ENCODE measurements around the gene SERPINA5. TPM values are rescaled to one million over a fixed set of nuclear protein-coding genes. Genes with fewer than 3 reads are reported as not detected.
A peak's percentile ranks its signal among the peaks of the same experiment; 100 is the strongest.

The SERPINA5 gene
- total and polyA plus RNA-seq, 2 of the 13 experiments (the other 11 are each of a cell fraction or from before 2014, with no cell fraction given), result 449 to 498 TPM

GRCh38 chr14:94598816-94599655 lies 17.8 kb downstream of the SERPINA5 start (continued):
- peak; percentile 89 for TF ChIP-seq PRDM15 (CRISPR knock-in tag; IDR thresholded peaks at IDR 0.05)
- TF ChIP-seq HMG20A (CRISPR knock-in tag; IDR thresholded peaks at IDR 0.05; ENCODE audit: borderline replicate concordance), result peak; percentile 96
- no peak for TF ChIP-seq SAFB2 (CRISPR knock-in tag; IDR thresholded peaks at IDR 0.05; ENCODE audit: borderline replicate concordance, low read depth)
- 0 out of 2 replicates have a peak, but pooled peaks have one; percentile 36 for TF ChIP-seq TRIM24 (CRISPR knock-in tag; IDR thresholded peaks at IDR 0.05)
- TF ChIP-seq ZNF484 (CRISPR knock-in tag; IDR thresholded peaks at IDR 0.05; ENCODE audit: borderline replicate concordance, low read depth), result no peak
- 0 out of 2 replicates have a peak, but pooled peaks have one; percentile 68 for TF ChIP-seq ZNF136 (CRISPR knock-in tag; IDR thresholded peaks at IDR 0.05; ENCODE audit: low read depth)
- peak; percentile 75; the same call in 1 of the 2 replicates for TF ChIP-seq BORCS8-MEF2B (CRISPR knock-in tag; IDR thresholded peaks at IDR 0.05)
- peak; percentile 86 for TF ChIP-seq JUND (CRISPR knock-in tag; IDR thresholded peaks at IDR 0.05)
- TF ChIP-seq ZNF614 (CRISPR knock-in tag; IDR thresholded peaks at IDR 0.05; ENCODE audit: borderline replicate concordance), result peak; percentile 81
- peak; percentile 77 for TF ChIP-seq ARID4A (CRISPR knock-in tag; IDR thresholded peaks at IDR 0.05; ENCODE audit: borderline replicate concordance)
- peak; percentile 92 for TF ChIP-seq HNF1B (CRISPR knock-in tag; IDR thresholded peaks at IDR 0.05)
- TF ChIP-seq ZFP82 (CRISPR knock-in tag; IDR thresholded peaks at IDR 0.05; ENCODE audit: borderline replicate concordance), result no peak
- TF ChIP-seq HDAC6 (IDR thresholded peaks at IDR 0.05; ENCODE audit: low read depth, low read length), result no peak
- peak; percentile 30 for TF ChIP-seq MEIS2 (CRISPR knock-in tag; IDR thresholded peaks at IDR 0.05)
- no peak for TF ChIP-seq ZNF17 (CRISPR knock-in tag; IDR thresholded peaks at IDR 0.05)
- TF ChIP-seq DRAP1 (CRISPR knock-in tag; IDR thresholded peaks at IDR 0.05), result no peak
- no peak; the same call in 1 of the 2 replicates for TF ChIP-seq ARHGAP35 (CRISPR knock-in tag; IDR thresholded peaks at IDR 0.05; ENCODE audit: borderline replicate concordance)
- peak; percentile 99 for TF ChIP-seq TBL1XR1 (IDR thresholded peaks at IDR 0.05; ENCODE audit: borderline replicate concordance, low read length, partially characterized antibody)
